ENCODE results near the gene ARID3B.

DNA sequence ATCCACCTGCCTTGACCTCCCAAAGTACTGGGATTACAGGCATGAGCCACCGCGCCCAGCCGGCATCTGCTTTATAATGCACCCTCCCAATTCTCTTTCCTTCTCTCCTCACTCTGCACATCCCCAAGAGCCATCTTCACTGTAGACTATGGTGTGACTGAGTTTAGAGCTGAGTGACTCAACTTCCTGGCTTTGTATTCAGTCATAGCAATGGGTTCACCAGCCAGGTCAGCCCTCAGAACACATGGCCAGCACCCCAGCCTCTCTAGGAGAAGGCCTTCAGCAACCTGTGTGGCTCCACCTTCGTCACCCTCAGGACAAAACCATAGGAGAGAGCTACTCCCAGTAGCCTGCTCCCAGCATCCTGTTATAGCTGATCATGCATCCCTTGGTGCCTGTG, 33.0 kb downstream of the ARID3B start:
- TF ChIP-seq CTCF (IDR thresholded peaks at IDR 0.05): no peak
- no peak for TF ChIP-seq POLR2AphosphoS5 (IDR thresholded peaks at IDR 0.05; ENCODE audit: insufficient read depth in 1 of 2, low read depth in 1 of 2)

Measured in vagina (tissue), 2 donors.